NCI-H510A treated with DMSO at 0.1 percent for 48 hours (cell line): ENCODE data around the gene SLC25A44.

Experiments
- DNase-seq: peaks from one replicate; lab custom pipeline; 2025; lab: John Stamatoyannopoulos, UW

The SLC25A44 gene

DNA sequence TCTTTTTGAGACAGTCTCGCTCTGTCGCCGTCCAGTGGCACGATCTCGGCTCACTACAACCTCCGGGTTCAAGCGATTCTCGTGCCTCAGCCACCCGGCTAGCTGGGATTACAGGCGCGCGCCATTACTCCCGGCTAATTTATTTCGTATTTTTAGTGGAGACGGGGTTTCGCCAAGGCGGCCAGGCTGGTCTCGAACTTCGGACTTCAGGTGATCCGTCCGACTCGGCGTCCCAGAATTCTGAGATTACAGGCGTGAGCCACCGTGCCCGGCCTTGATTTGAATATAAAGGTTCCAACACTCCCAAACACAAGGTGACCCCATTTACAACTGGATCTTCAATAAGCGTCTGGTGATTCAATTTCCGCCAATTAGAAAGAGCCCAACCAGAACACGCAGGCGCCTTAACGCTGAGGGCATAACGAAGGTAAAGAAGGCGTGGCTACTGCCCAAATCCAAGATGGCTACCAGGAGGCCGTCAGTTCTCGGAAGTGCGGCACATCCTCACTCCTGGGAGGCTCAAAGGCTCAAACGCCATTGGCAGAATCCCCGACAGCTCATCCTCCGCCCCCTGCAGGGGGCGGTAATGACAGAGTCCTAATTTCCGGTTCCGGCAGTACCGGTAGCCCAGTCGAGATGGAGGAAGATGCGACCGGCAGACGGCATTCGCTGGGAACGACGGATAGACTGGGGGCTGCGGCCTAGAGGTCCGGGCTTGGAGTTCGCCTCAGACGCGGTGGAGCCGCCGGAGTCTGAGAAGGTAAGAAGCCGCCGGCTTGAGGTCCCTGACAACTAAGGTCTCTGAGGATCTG is at the start of gene SLC25A44:
TSS of gene SLC25A44 (plus strand) at position 617 of the 812 bp plus-strand sequence. CDS start 5,744 bp downstream, outside the sequence.
- peak; percentile 99 for DNase-seq

DNA sequence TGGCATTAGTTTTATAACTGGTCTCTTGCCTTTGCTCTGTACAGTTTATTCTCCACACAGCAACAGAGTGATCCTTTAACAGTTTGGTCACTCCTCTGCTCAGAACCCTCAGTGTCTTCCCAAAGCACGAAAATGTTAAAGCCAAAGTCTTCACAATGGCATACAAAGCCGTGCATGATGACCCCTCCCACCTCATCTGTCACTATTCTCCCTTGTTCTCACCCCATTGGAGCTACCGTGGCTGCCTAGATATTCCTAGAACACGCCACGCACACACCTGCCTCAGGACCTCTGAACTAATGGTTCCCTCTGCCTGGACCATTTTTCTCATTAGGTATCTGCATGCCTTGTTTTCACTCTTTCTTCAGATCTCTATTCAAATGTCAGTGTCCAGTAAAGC is 49.2 kb upstream of the SLC25A44 start:
- DNase-seq = no peak

DNA sequence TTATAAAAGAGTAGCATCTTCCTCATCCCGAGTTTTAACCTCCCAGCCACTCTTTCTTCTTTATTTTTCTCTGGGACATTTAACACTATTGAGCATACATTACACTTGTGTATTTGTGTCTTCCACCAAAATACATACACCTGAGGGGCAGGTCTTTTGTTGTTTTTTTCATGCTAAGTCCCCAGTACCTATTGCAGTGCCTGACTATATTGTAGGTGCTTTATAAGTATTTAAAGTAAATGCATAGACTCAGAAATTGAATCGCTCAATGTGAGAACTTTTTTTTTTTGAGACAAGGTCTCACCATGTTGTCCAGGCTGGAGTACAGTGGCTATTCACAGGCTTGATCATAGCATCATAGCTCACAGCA is 48.3 kb upstream of the SLC25A44 start:
- no peak for DNase-seq

GRCh38 chr1:156146020-156146768 is 47.7 kb upstream of the SLC25A44 start:
- peak; percentile 94 for DNase-seq

- no peak for DNase-seq
Observed at GRCh38 chr1:156146769-156147405, 47.0 kb upstream of the SLC25A44 start.

DNA sequence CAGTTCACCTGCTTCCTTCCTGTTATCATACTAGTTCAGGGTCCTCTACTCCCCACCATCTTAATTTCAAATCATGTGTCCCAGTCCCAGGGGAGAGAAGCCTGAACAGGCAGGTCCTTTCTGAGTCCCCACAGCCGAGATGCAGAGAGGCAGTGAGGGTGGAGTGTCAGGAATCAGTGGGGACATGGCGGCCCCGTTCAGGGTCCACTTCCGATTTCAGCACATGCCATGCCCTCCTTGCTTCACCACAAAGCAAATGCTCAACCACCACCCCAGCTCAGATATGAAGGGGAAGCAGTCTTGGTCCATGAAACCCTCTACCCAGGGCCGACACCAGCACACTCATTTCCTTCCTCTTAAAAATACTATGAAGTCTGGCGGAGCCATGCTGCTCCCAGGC is 45.7 kb upstream of the SLC25A44 start:
- no peak for DNase-seq

DNA sequence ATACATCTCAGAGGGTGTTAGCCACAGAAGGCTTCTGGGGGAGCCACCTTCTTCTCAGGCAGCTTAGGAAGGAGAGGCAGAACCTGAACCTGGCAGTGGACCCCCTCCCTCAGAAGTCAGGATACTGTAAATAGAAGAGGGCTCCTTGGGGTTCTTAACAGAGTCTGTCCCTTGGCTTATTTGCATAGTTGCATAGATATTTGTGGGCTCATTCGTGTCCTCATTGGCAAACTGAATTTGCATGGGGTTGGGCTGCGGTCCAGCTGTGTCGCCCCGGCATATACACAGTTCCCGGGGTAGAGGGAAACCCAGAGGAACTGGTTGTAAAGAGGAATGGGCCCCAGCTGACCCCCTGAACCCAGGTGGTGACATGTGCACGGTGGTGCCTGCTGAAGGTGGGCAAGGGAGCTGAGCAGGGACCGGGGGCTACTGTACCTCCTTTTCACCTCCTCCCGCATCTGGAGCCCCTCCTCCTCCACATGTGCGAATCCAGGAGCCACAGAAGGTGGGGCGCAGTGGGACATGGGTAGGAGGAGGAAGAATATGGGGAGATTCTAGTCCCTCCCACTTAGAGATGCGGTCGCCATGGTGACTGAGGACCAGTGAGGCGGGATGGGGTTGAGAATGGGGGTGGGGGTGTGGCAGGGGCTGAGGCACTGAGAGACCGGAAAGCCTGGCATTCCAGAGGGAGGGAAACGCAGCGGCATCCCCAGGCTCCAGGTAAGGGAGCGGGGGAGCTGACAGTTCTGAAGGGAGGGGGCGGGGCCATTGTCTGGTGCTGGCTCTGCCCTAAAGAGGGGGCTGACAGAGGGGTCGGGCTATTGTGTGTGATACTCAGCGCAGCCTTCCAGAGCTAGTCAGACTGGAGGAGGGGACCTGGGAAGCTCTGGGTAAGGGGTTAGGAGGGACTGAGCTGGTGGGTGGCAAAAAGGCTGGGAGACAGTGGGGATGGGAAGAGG is 44.3 kb upstream of the SLC25A44 start:
- DNase-seq = no peak

- DNase-seq = no peak
Observed at GRCh38 chr1:156150333-156151011, 43.4 kb upstream of the SLC25A44 start.

GRCh38 chr1:156151093-156151688 is 42.7 kb upstream of the SLC25A44 start:
- DNase-seq = no peak

DNA sequence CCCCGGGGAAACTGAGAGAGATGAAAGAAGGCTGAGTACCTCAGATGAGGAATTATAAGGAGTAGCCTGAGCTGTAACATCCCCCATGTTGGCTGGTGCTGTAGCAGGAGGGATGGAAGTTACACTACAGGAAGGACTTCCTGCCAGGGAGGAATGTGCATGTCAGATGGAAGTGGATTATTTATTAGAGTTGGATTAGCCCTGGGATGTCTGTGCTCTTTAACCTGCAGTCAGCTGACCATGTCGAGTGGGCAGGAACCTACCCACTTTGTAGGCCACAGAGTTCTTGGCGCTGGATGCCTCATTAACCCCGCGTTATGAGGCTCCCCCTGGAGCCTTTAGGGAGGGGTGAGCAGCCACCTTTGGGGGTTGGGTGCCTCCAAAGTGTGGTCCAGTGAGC is 41.3 kb upstream of the SLC25A44 start:
- DNase-seq = peak; percentile 15

GRCh38 chr1:156153362-156153761 is 40.5 kb upstream of the SLC25A44 start, which contains the start of gene SEMA4A:
SEMA4A (plus strand) TSS chr1:156153585; CDS start chr1:156154579, 994 bp downstream.
- DNase-seq = peak; percentile 81

GRCh38 chr1:156154317-156154749 is 39.6 kb upstream of the SLC25A44 start:
- no peak for DNase-seq

GRCh38 chr1:156155756-156156510 is 38.0 kb upstream of the SLC25A44 start:
- no peak for DNase-seq

GRCh38 chr1:156157506-156157905 is 36.4 kb upstream of the SLC25A44 start:
- DNase-seq = no peak

GRCh38 chr1:156157966-156158365 is 35.9 kb upstream of the SLC25A44 start:
- DNase-seq = no peak

DNA sequence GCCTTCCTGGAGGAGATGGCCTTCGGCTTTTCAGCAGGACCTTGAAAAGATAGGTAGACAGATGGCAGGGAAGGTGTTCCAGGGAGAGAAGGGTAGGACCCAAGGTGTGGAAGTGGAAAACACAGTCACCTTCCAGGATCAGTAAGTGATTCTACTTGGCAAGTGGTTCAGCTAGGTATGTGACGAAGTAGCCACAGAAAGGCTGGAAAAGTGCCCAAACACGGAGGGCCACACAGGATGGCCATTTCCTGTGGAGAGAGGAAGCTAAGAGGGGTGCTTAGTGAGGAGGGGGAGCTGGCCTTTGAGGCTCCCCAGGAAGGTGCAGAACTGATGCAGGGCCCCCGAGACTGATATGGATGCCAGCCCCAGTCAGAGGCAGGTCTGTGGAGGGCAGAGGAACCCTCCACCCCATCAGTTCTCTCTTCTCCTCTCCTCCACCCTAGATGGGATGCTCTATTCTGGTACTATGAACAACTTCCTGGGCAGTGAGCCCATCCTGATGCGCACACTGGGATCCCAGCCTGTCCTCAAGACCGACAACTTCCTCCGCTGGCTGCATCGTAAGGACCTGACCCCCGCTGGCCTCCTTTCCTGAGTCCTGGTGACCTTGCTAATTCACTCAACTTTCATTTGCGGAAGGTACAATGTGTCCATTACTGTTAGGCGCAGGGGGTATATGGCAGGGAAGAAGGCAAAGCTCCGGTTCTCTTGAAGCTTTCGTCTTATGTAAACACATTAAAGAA is 33.7 kb upstream of the SLC25A44 start:
- DNase-seq = no peak

GRCh38 chr1:156160743-156161171 is 33.1 kb upstream of the SLC25A44 start:
- DNase-seq = peak; percentile 71

GRCh38 chr1:156162430-156163037 is 31.4 kb upstream of the SLC25A44 start:
- DNase-seq = no peak
